Activated CD4-positive, alpha-beta T cell treated with anti-CD3 and anti-CD28 coated beads for 48 hours (primary cell): ENCODE results near the gene LRFN2.

ENCODE experiments used
- DNase-seq: peaks from one replicate; pipeline ENCODE4 v3.0.0-alpha.2; 2020

LRFN2 gene

GRCh38 chr6:40426346-40427066 lies 160.7 kb downstream of the LRFN2 start:
- DNase-seq, result no peak

DNA sequence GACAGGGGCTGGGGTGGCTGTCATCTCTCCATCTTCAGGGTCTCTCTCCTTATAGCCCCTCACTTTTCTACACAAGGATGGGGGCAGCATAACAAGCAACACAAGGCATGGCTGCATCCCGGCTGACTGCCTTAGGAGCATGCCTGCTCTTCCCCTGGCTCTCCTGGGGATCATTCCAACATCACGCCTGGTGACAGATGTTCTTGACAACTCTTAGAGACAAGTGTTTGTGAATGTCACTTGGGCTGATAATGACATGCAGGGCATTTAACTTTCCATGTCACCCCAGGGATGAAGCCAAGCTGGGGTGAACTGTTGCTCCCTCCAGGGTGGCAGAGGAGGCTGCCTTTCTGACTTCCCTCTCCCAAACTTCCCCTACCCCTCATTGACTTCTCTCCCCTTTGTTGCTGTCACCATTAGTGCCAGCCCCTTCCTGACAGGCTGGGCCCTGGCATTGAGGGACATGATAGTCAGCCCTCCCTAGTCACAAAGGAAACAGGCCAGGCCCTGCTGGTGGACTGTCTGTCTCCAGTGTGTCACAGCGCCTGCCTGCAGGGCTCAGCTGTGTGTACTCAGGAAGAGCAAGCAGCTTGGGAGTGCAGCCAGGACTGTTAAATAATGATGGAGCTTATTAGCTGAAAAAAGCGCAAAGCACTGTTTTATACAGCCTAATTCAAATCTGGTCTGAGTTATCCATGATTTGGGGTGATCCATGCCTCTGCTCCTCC lies 161.8 kb downstream of the LRFN2 start:
- DNase-seq, result no peak

GRCh38 chr6:40422046-40422445 lies 165.1 kb downstream of the LRFN2 start:
- DNase-seq, result no peak

GRCh38 chr6:40419946-40420728 lies 167.0 kb downstream of the LRFN2 start:
- DNase-seq, result no peak

GRCh38 chr6:40419377-40419776 lies 167.8 kb downstream of the LRFN2 start:
- no peak for DNase-seq

DNA sequence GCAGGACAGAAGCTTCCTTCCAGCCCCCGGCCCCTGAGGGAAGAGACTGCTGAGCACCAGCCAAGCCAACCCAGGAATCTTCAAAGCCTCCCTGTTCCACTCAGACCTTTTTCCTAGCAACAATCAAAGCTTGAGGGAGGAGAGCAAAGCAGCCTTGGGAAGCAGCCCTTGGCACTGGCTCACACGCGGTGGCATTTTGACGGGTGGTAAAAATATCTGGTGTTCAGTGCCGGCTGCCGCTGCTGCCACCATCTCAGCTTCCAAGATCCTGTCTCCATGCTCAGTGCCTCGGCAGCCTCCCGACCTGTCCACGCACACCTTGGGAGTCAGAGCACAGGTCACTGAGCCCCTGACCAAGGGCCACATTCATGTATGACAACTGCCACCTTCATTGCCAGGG lies 170.1 kb downstream of the LRFN2 start:
- DNase-seq, result no peak

GRCh38 chr6:40414617-40415016 lies 172.5 kb downstream of the LRFN2 start:
- no peak for DNase-seq

DNA sequence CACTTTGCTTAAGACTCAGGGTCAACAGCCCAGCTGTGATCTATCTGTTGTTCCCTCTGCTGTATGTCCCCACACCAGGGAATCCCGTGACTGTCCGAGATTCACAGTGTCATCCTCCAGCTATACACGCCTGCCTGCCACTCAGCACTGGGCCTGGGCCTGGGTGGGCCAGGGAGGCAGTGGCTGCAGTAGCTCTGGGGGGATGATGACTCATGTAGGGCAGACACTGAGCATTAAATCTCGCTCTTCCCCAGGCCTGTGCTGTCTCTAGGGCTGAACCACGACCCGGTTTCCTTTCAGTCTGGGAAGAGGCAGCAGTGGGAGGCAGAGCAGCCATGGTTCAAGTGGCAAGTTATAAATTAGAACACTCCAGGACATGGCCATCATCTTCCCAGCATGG lies 173.9 kb downstream of the LRFN2 start:
- no peak for DNase-seq

GRCh38 chr6:40411881-40412280 lies 175.3 kb downstream of the LRFN2 start:
- no peak for DNase-seq

- no peak for DNase-seq
These were observed 176.3 kb downstream of the LRFN2 start for GRCh38 chr6:40410821-40411220.

DNA sequence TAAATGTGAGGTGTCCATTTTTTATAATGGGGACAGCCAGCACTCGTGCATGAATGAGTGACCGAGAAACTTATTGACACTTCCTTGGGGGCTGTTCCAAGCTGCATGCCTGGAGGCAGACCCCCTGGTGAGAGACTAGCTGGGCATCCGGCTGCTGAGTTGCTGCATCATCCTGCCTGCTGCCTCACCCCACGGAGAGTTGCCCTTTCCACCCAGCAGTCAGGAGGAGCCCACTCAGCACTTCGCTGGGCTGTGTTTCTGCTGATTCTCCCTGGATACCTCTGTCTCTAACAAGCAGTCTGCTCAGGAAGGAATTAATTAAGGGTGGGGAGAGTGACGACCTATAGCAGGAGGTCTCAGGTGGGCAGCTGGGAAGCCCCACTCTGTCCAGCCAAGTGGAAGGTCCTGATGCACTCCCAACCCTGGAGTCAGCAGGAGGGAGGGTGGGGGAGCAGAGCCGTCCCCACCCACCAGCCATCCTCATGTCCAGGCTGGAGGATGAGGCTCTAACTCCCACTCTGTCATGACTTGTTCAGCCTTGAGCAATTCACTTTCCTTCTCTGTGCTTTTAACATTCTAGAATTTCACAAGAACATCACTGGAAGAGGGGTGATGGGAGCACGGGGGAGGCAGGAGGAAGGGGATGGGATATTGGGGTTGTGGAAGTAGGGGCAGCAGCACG lies 177.3 kb downstream of the LRFN2 start:
- no peak for DNase-seq

- no peak for DNase-seq
These were observed 178.2 kb downstream of the LRFN2 start for GRCh38 chr6:40408786-40409542.

GRCh38 chr6:40407239-40407638 lies 179.9 kb downstream of the LRFN2 start:
- DNase-seq, result no peak

DNA sequence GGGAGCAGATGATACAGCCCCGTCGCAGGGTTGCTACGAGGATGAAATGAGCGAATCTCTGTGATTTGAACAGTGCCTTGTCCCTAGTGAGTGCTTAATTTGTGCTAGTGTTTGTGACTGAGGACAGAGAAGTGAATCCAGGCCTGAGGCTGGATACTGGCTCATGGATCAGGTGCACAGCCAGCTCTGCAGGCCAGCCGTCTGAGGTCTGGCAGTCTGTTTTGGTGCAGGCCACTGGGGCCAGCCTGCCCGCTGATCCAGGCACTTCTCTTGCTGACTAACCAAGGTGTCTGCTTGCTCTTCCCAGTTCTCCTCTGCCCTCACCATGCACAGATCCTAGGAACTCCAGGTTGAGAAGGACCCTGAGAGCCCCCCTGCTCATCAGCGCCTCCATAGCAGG lies 181.0 kb downstream of the LRFN2 start:
- DNase-seq, result no peak

DNA sequence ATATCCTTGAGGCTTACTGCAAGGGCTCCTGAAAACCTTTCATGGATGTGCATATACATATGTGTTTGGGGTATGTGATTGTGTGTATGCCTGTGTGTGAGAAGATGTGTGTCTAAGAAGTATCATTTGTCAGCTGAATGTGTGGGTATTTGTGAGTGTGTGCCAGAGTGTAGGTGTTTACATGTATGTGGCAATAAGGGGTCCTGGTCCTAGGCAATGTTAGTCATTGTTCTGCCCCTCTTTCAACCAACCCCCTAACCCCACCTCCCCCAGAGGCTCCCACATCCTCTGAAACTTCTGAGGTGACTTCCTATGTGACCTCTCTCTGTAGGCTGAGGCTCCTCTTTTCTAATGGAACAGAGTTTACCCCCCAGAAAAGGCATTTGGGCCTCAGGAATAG lies 186.4 kb downstream of the LRFN2 start:
- DNase-seq, result no peak

DNA sequence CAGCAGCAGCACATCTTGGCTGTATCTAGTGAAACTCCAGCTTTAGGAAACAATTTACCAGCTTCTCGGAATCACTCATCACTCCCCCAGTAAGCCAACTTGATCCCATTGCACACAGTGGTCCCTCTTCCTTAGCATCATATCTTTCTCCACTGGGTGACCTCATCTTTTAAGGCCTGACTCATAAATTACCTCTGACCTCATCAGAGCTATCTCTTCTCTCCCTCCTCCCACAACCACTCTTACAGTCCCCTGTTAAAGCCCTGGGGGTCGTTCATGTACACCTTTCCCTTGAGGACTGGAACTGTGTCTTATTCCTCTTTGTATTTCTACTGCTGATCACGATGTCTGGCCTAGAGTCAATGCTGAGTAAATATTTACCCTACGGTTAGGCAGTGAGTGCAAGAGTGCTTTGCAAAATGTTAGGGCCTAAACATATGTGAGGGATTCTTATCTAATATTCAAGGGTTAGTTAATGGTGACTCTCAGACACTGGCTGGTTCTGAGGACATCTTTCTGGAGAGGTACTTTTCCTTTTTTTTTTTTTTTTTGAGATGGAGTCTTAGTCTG lies 187.2 kb downstream of the LRFN2 start:
- DNase-seq, result no peak

DNA sequence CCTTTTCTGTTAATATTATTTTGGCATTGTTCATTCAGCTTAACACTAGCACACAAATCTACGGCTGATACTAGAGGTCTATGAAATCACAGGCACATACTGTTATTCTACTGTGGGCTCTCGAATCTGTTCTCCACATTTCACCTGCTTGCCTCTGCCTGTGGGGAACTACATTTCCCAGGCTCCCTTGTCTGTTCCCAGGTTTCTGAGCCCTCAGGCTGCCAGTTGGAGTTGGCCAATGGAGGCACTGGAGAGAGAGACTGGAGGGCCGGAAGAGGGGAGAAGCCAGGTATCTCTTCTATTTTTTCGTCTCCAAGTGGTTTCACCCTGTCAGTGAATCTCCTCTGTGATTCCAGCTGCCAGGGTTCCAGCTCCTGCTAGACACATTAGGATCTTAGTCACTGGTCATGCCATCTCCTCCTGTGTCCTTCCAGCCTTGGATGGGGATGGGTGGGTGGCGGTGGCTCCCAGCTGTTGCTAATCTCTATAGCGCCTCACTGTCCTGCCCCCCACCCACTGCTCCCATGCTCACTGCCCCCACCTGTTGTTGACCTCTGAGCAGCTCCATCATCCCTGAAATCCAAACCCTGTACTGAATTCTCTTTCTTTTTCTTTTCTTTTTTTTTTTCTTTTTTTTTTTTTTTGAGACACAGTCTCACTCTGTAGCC lies 188.2 kb downstream of the LRFN2 start:
- no peak for DNase-seq

- no peak for DNase-seq
These were observed 189.0 kb downstream of the LRFN2 start for GRCh38 chr6:40398034-40398691.

DNA sequence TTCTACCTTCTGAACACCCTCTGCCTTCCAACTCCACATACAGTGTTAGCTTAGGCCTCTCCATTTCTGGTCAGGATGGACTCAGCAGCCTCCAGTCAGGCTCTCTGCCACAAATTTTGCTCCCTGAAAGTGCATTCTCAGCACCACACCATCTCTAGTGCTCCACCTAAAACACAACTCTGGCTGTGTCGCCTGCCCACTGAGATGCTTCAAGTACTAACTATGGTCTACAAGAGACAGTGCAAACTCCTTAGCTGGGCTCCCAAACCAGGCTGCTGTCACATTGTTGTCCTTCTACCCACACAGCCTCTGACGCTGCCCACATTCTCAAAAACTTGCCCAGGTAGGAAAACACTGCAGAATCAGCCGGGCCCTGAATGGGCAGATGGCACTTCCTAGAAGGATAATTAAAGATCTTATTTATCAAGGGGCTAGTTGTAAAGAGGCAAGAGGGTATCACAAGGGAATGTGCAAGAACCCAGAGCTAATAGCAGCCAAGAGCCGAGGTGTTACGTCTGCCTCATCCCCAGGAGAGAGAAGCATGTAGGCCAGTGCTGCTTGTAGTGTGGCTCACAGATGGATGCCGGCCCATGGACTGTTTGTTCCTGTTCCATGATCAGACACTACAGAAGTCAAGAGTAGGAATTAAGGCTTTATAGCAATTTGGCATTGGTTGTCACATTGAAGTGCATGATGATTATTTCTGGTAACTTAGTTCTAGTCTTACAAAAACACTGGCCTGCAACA lies 189.7 kb downstream of the LRFN2 start:
- no peak for DNase-seq

GRCh38 chr6:40395698-40396076 lies 191.5 kb downstream of the LRFN2 start:
- DNase-seq, result no peak
